ENCODE measurements around the gene SERPINB3. TPM values are rescaled to one million over a fixed set of nuclear protein-coding genes. Genes with fewer than 3 reads are reported as not detected.
"Not testable (repeated sequence)": the region's sequence is repeated elsewhere in the genome, so short reads cannot be mapped to it uniquely, and the experiment has no call there.

Gene SERPINB3
- not detected in 2 replicates for total RNA-seq (2014; rRNA removed; shearing (Covaris generic))

DNA sequence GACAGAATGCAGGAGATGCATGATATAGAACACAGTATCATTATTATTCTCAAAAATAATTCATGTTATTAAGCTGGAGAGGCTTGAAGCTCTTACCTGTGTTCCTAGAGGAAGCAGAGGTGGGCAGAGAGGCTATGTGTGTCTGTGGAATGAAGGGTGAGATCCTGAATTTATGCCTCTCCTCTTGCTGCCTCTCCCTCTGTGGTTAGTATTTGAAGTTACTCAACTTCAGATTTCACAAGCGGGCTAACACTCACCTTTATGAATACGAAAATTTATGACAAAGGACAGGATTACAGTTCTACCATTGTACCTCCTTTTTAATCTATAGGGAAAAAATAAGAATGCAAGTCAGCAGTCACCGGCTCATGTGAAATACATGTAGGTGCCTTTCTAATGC lies at the start of gene SERPINB3:
SERPINB3 (minus strand) TSS at position 144 of the 400 bp plus-strand sequence. CDS start 677 bp downstream, outside the sequence.
- DNase-seq (ENCODE audit: low spot score) = not testable (repeated sequence)

DNA sequence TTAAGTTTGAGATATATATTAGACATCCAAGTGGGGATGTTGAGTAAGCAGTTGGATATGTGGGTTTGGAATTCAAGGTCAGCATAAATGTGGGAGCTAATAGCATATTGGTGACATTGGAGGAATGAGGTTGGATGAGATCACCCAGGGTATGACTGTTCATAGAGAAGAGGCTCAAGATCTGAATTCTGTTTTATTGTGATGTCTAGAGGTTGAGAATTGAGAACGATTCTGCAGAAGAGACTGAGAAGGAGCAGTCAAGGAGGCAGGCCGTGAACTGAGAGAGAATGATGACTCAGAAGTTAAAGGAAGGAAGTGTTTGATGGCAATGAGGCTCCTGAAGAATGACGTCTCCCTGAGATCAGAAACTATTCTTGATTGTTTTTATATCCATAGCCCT lies 47.0 kb upstream of the SERPINB3 start:
- DNase-seq (ENCODE audit: low spot score) = peak; percentile 11

DNA sequence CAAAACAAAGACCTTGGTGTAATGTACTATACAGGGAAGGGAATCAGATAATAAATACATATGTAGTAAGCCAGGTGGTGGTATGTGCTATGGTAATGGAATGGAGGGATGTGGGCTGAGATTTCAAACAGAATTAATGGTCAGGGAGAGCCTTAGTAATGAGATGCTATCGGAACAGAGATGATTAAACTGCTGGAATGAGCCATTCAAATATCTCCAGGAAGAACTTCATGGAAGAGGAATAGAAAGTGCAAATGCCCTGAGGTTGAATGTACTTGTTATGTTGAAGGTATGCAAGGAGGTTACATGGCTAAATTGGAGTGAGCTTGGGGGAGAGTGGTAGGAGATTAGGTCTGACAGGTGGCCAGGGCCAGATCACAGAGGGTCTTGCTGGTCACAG lies 46.1 kb upstream of the SERPINB3 start:
- no peak for DNase-seq (ENCODE audit: low spot score)

DNA sequence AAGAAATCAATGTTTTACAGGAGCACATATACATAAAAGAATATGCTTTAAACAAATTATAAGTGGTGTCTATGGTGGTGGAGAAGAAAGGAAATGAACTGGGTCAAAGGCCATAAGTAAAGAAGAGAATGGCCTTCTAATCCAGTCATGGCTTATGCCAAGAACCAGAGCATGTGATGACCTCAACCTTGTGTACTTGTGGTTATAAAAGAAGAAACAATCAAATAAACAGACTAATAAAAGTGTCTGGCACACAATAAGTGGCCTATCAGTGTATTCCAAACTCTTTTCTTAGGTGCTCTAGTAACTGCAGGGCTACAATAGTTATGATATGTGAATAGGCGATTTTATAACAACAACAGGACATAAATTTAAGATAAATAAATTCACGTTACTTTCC lies 43.7 kb upstream of the SERPINB3 start:
- DNase-seq (ENCODE audit: low spot score) = no peak

DNA sequence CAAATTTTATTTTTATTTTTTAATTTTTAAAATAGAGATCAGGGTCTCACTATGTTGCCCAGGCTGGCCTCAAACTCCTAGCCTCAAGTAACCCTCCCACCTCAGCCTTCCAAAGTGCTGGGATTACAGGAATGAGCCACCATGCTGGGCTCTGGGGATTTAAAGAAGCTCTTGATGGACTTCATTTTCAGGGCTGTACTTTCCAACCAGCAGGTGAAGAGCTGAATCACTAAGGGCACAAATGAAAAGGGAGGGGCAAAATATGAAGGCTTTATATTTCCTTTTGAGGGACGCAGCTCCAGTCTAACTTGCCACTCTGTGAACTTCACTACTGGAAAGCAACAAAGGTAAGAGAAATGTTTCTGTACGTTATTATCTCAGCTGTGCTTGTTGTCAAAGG lies 41.0 kb upstream of the SERPINB3 start, which contains the start of gene SERPINB11:
SERPINB11 (plus strand) TSS at position 301 of the 400 bp plus-strand sequence. CDS start 7,234 bp downstream, outside the sequence.
- DNase-seq (ENCODE audit: low spot score) = no peak

DNA sequence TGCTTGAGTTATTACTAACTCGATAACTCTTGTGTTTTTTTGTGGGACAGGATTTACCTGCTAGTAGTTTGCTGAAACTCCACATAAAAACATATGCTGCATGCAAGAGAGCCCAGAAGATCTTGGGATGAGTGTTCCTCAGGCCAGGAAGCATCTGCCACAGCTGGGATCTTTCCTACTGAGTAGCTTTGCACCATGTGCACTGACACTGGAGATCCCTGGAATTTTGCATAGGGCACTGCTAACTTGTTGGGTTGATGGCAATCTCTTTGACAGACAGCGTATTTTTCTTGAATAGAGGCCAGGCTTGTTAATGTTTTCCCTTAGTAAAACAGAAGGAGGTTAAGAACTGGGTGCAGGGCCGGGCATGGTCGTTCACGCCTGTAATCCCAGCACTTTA lies 40.3 kb upstream of the SERPINB3 start:
- no peak for DNase-seq (ENCODE audit: low spot score)

DNA sequence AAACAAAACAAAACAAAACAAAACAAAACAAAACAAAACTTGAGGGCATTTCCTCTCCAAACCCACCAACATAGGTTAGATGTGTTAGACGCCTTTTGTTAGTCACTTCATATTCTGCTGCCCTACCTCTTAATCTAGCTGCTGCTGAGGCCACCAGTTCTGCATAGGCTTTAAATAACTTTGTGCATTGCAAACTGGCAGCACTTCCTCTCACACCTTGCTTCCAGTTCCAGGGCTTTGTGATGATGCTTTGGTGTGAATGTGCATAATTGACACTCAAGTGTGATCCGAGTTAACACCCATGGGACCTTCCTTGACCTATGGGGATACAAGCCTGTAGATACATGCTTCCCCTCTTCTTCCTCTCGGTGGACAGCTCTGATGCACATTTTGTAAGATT lies 38.8 kb upstream of the SERPINB3 start:
- no peak for DNase-seq (ENCODE audit: low spot score)

DNA sequence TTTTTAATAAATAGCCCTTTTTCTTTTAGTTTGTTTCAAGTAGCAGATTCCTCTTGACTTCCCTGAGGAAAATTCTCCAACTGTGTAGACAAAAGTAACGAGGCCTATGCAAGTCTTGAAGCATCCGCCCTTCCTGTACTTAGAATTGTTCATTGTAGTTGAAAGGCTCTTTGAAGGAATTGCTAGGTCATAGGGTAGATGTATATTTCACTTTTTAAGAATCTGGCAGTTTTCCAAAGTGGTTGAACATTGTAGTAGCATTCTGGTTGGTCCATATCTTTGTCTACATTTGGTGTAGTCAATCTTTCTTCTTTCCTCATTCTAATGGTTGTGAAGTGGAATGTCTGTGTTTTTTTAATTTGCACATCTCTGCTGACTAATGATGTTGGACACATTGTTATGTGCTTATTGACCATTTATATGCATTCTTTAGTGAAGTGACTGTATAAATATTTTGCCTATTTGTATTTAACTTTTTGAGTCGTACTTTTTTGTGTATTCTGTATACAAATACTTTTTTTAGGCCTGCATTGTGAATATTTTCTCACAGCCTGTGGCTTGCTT lies 35.5 kb upstream of the SERPINB3 start:
- no peak for DNase-seq (ENCODE audit: low spot score)

DNA sequence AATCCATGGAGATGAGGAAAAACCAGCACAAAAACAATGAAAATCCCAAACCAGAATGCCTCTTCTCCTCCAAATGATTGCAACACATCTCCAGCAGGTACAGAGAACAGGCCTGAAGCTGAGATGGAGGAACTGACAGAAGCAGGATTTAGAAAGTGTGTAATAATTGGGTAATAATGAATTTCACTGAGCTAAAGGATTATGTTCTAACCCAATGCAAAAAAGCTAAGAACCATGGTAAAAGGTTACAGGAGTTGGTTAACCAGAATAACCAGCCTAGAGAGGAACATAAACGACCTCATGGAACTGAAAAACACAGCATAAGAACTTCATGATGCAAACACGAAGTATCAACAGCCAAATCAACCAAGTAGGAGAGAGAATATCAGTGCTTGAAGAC lies 27.4 kb upstream of the SERPINB3 start:
- DNase-seq (ENCODE audit: low spot score) = no peak

DNA sequence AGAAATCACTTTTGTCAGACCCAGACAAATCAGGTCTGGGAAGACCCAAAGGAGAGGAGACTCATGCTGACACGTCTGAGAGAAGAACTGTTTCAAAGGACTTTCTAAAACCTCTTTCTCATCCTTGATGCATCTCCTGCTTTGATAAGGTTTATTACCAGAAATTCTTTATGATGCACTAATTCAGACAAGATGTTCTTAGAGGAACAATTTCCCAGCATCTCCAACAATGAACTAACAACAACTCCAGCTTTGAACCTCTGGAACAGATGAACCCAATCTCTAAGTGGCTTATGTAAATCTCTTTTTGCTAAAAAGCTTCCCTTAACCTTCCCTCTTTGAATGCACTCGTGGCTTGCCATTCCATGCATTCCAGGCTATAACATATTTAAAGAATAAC lies 25.2 kb upstream of the SERPINB3 start:
- DNase-seq (ENCODE audit: low spot score) = no peak

DNA sequence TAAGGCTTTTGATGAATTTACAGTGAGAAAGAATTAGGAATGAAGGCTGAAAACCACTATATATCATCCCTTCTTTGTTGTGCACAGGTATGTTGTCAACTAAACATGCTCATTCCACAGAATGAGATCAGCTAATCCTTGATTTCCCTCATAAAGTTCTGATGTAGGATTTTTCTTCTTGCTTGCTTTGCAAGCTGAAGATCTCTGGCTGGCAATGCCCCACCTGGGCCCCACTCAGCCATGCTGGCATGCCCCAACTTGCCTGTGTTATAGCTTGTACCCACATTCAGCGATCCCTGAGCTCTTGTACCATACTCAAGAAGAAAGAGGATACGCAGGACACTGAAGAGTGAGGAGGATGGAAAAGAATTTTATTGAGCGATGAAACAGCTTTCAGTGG lies 23.0 kb upstream of the SERPINB3 start:
- no peak for DNase-seq (ENCODE audit: low spot score)

DNA sequence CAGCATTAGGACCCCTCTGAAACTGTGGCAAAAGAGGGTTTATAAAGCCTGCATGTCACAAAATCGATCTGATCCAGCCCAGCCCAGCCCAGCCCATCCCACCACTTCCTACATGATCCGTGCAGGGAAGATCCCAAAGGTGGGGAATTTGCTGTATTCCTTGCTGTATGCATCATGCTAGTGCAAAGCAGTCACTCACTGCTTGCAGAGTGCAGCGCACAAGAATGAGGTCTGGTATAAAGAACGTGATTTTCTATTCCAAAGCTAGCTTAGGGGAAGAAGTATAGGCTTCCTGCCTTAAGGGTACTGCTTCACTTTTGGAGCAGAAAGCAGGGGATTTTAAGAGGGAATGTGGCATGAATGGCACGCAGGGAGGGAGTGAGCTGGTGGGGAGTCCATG lies 22.2 kb upstream of the SERPINB3 start:
- DNase-seq (ENCODE audit: low spot score) = no peak

DNA sequence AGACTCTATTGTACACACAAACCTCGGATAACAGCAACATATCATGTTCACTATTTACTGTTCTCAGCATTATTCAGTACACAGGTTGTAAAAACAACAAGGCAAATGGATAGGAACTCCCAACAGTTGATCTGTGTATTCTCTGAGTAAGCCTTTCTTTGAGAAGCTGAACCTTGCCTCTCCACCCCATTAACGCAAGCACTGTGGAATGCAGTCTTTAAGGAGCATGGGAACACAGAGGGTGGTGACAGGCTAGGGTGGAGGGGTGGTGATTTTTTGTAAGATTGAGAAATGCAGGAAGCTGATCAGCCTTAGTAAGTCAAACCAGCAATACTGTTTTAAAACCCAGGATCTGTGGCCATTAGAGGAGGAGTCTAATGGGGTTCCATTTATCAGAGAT lies 21.5 kb upstream of the SERPINB3 start:
- peak; percentile 26 for DNase-seq (ENCODE audit: low spot score)

DNA sequence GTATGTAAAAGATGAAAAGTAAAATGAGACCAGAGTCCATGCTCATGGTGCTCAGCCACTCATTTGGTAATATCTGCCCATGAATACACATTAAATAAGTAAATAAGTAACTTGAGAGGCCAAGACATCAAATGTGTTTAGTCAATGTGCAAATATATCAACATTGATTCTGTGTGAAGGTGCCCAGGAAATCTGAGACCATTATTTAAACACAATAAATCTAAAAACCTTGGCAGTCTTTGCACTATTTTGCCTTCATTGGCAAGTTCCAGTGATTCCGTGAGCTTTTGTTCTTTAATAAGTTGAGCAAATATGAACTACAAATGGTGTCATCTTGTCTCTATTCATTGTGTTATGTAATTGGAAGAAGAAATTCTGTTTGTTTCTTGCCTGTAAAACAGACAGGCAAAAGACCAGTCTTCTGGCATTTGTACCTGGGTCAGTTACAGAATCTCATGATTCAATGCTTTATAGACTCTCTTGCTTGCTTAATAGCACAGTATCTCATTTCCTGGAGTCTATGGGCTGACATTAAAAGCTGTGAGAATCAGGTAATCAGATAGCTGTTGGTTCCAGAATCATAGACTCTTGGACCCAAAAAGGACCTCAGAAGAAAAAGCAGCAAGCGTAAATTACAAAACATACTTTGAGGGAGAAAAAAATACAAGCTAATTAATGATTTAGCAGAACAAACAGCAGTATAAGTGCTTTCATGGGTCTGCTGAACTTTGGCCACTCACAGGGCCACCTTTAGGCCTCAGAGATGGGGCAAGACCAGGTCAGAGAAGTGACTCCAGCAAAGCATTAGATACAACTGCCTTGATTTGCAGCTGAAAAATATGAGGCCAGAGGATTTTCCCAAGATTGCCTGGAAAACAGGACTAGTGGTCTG lies 20.0 kb upstream of the SERPINB3 start:
- no peak for DNase-seq (ENCODE audit: low spot score)

DNA sequence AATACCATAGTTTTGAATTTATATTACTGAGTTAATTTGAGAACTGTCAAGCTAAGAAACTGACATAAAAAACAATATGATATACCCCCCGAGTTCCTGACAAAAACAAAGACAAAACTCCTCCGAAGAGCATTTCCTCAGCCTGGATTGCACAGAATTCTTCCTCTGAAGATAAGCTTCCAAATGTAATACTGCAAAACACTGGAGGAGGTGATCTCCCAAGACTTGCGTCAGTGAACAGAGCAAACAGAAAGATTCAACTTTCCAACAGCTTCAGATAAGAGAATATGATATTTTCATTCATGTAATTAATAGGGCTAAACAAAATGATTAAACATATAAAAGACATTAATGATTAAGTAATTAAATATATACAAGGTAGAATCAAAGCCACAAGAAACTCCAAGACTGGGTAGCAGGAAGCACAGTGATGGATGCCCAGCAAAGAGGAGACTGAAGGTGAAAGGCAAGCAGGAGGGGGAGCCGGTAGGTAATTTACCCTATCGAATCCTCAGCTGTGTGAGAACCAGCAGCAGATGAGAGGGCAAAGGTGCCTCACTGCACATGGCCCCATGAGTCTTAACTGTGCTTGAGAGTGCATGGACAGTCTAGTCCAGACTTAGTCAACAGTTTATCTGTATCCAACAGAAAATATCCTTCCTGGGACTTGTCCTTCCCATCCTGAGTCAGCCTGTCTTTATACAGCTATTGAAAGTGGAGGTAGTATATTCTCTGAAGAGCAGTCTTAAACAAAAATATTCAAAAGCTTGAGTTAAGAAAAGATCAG lies 18.3 kb upstream of the SERPINB3 start:
- no peak for DNase-seq (ENCODE audit: low spot score)

DNA sequence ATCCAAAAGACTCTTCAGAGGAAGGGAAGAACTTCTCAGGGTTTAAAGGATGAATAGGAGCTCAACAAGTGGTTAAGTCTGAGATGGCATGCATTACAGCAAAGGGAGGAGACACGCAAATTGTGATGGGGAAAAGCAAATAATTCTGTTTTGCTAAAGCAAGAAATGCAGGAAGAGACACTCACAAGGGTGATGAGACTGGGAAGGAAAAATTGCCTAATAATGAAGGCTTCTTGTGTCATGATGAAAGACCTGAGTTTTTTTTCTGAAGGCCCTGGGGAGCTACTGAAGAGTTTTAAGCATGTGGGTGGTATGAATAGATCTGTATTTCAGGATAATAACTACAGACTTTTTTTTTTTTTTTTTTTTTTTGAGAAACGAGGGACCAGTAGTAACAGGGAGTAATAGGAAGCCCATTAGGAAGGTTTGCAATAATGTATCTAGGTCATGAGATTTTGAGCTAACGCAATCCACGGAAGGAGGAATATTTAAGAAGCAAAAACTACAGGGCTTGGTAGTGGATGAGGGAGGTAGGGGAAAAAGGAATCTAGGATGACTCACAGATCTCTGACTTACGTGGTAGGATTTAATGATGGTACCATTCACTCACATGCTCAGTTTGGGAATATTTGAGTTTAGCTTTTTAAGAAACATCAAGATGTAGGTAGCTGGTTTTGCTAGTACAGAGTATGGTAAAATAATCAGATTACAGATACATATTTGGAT lies 16.0 kb upstream of the SERPINB3 start:
- no peak for DNase-seq (ENCODE audit: low spot score)

DNA sequence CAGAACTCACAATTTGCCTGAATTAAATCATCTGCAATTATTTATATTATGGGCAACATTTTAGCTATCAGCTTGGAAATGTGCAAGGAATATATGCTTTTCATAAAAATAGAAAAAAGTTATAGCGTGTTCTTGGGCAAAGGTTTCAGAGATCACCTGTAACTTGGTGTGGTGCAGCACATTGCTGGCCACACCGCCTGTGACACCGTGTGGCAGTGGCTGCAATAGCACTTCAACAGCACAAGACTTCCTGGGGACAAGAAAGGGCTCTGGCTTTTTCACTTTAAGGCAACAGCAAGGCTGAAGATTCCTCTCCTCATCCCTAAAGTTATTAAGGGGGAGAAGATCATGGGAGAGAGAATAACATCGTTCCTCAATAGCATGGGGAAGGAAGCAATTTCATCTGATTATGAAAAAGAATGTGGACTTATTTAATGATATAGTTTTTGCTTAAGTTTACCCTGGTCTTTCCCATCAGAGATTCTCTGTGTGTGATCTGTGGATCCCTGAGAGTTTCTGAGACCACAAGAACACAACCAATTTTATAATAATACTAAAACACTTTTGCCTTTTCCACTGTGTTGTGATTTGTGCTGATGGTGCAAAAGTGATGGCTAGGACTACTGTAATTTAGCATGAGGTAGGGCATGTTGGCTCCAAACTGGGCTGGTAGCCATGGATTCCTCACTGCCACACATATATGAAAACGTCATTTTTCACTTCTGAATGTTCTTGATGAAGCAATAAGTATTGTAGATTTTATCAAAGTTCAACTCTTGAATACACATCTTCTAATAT lies 15.0 kb upstream of the SERPINB3 start:
- no peak for DNase-seq (ENCODE audit: low spot score)

DNA sequence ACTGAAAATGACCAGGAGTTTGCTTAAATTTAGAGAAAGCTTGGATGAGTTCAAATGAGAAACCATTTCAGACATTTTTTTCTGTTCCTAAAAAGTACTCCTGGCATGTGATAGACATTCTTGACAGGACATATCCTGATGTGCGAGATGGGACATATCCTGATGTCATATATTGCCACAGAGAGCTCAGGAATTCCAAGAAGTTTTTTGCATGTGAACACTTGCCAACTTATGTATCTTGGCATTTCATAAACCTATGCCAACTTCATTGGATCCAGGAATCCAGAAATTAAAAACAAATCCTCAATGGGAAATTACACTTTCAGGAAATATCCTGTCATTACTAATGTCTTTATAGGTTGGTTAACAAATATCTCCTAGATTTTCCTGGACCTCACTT lies 2.9 kb upstream of the SERPINB3 start:
- no peak for DNase-seq (ENCODE audit: low spot score)

DNA sequence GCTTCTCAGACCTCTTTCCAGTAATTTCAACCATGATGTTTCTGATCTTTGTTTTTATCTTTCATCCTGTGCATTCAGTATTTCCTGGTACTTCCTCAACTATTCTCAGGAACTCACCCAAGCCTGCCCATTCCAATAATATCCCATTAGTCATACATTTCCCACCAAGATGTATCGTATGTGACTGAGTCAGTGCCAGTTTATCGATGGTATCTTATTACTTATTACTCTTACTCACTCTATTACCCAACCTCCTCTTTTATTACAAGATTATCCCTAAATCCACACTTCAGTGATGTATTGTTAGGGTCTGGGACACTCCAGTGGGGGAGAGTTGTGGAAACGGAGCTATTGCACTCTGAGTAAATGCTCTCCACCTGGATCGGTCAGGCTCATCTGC lies 2.8 kb downstream of the SERPINB3 start:
- DNase-seq (ENCODE audit: low spot score) = not testable (repeated sequence)

DNA sequence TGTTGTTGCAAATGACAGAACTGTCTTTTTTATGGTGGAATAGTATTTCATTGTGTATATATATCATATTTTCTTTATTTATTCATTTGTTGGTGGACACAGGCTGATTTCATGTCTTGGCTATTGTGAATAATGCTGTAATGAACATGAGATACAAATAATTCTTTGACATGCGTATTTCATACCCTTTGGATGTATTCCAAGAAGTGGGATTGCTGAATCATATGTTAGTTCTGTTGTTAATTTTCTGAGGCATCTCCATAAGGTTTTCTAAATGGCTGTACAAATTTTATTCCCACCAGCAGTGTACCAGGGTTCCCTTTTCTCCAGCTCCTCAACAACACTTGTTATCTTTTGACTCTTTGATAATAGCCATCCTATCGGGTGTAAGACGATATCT lies 11.4 kb downstream of the SERPINB3 start:
- not testable (repeated sequence) for DNase-seq (ENCODE audit: low spot score)

DNA sequence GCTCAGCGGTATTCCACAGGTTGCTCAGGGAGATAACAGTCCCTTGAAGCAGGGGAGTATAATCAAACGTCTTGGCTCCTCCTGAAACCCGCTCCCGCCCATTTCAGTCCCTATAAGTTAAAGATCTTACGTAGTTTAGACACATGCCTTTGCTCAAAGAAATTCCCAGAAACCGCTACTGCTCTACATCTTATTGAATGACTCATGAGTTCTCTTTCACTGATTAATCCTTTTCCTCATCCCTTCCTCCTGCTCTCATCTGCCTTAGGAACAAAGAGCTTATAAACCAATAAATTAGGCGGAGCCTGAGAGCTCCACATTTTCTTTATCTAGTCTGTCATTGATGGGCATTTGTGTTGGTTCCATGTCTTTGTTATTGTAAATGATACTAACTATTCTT lies 13.5 kb downstream of the SERPINB3 start:
- DNase-seq (ENCODE audit: low spot score) = no peak

Measured in A172 (cell line).